Limb (tissue), 2 donors: ENCODE results near the gene C9orf153.
"Not testable (repeated sequence)": the region's sequence is repeated elsewhere in the genome, so short reads cannot be mapped to it uniquely, and the experiment has no call there.

ENCODE experiments used
- DNase-seq, 2 donors: peaks; one replicate each; pipeline ENCODE4 v3.0.0-alpha.2; 2016; ENCODE audit errors: extremely low spot score in 2 of 2

The C9orf153 gene

GRCh38 chr9:86193088-86193487, 66.4 kb downstream of the C9orf153 start:
- DNase-seq: no peak

DNA sequence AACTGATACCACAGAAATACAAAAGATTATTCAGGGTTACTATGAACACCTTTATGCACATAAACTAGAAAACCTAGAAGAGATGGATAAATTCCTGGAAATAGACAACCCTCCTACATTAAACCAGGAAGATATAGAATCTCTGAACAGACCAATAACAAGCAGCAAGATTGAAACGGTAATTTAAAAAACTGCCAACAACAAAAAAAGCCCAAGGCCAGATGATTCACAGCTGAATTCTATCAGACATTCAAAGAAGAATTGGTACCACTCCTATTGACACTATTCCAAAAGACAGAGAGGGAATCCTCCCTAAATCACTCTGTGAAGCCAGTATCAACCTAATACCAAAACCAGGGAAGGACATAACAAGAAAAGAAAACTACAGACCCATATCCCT, 68.8 kb downstream of the C9orf153 start:
- DNase-seq: not testable (repeated sequence)

DNA sequence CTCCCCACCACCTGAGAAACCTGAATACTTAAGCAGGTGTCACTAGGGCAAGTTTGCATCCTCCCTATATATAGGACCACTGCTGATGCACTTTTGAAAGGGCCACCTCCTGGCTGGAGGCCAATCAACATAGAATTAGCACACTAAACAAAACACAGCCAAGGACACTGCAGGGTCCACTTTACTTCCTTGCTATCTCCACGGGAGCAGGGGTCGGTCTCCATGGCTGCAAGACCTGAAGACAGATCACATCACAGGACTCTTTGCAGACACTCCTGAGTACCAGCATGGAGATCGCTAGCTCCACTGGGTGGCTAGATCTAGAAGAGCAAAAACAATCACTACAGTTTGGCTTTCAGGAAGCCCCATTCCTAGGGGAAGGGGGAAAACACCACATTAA, 72.3 kb downstream of the C9orf153 start:
- no peak for DNase-seq

DNA sequence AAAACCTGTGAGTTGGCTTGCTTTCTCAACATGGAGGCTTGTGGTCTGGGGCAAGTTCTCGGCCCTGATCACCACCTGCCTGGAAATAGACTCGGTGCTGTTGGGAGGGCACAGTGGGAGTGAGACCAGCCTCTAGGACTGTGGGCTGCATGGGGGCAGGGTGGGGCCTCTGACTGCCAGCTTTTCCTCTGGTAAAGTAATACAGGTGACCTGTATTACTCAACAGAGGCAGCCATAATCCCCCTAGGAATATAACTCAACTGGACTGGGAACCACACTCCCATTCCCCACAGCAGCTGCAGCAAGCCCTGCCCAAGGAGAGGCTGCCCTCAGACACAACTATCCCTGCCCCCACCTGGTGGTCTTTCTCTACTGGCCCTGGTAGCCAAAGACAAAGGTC, 72.8 kb downstream of the C9orf153 start:
- no peak for DNase-seq

GRCh38 chr9:86185872-86186271, 73.6 kb downstream of the C9orf153 start:
- DNase-seq: no peak

GRCh38 chr9:86184138-86184524, 75.3 kb downstream of the C9orf153 start:
- no peak for DNase-seq

DNA sequence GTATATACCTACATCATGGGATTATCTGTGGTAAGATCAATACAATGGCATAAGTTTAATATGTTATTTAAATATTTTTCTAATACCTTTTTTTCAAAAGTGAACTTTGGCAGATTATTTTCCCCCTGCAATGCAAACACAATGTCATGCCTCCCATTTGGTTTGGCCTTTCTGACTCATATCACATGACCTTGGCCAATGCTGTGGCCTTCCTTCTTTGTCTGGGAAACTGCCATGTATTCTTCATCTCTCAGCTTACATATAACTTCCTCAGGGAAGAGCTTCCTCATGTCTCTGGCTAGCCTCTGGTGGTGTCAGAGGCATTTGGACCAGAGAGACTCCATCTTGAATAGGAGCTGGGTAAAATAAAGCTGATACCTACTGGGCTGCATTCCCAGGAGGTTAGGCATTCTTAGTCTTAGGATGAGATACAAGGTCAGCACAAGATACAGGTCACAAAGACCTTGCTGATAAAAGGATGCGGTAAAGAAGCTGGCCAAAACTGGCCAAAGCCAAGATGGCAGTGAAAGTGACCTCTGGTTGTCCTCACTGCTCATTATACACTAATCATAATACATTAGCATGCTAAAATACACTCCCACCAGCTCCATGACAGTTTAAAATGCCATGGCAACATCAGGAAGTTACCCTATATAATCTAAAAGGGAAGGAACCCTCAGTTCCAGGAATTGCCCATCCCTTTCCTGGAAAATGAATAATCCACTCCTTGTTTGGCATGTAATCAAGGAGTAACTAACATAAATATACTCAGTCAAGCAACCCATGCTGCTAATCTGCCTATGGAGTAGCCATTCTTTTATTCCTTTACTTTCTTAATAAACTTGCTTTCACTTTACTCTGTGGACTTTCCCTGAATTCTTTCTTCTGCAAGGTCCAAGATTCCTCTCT, 76.0 kb downstream of the C9orf153 start:
- DNase-seq: no peak

GRCh38 chr9:86181379-86182315, 77.8 kb downstream of the C9orf153 start:
- DNase-seq: no peak

DNA sequence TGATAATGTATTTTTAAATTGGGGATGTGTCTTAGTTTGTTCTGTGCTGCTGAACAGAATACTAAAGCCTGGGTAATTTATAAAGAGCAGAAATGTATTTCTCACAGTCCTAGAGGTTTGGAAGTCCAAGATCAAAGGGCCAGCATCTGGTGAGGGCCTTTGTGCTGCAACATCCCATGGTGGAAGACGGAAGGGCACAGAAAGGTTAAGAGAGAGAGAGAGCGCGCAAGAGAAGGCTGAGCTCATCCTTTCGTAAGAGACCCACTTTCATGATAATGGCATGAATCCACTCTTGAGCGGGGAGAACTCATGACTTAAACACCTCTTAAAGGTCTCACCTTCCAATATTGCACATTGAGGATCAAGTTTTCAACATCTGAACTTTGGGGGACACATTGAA, 81.0 kb downstream of the C9orf153 start:
- no peak for DNase-seq

GRCh38 chr9:86177995-86178394, 81.5 kb downstream of the C9orf153 start:
- DNase-seq: no peak

DNA sequence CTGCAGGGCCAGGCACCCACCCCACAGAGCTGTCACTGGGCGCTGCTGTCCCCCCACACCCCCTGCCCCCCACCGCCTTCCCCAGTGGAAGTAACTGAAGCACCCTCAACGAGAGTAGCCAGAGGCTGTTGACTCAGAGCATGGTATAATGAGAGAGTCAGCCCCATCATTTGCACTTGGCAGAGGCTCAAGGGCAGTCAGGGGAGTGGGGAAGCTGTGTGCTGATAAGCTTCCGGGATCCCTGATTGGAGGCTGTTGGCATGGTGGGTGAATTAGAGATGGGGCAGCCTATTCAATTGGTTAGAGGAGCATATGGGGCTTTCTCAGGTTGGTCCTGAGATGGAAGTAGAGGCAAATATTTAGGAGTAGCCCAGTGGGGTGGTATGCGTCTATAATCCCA, 83.0 kb downstream of the C9orf153 start:
- DNase-seq: no peak

DNA sequence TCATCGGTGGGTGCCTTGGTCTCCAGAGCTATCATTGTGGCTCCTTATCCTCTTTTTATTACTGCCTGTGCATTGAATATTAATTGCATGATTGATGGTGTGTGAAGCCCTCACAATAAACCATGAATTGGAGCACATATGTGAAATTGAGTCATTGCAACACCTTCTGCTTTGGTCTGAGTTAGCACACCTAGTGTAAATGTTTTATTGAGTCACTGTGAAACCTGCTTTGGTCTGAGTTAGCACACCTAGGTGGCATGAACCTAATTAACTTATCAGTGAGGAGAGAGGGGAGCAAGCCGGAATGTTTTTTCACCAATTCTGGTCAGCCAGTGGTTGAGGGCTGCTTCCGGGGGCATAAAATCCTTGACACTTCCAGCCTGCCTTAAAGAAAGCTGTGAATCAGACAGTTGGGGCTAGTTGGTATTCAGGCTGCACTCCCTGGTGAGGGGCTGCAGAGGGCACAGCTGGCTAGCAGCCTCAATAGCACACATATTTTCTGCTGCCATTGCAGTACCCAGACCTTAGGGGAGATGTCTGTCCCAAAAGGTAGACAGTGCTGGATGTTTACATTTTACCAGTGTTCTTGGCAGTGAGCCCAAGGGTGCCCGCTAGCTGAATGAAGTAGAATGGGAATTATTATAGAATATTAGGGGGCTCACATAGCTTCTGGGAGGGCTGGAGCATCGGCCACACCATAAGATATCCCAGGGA, 83.6 kb downstream of the C9orf153 start:
- DNase-seq: no peak

- DNase-seq: no peak
These were observed 84.2 kb downstream of the C9orf153 start for GRCh38 chr9:86175223-86175622.
